ENCODE measurements around the gene STXBP5. TPM values are rescaled to one million over a fixed set of nuclear protein-coding genes. Genes with fewer than 3 reads are reported as not detected.

STXBP5 gene
- total RNA-seq, 2 donors from 2014 or later, result 22.2 to 27.3 TPM

DNA sequence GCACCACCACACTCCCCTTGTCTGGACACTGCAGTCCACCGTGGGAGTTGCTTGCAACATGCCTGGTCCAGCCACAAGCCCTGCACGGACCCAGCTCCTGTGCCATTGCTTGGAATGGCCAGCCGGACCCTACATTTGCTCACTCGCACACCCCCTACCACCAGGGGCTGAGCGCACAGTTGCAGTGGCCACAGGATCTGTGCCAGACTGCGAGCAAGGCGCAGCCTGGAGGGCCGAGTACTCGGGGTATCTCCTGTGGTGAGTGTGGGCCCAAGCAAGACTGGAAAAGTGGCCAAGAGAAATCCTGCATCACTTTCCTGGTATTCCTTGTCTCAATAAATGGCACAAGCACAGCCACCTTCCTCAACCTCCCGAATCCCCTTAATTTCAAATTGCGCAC, 218.9 kb downstream of the STXBP5 start:
- H3K36me3 ChIP-seq, result no peaks in the 10 kb centered on the region
- no peaks in the 10 kb centered on the region for H3K27me3 ChIP-seq (replicated peaks; ENCODE audit: insufficient read depth)
- H3K9me3 ChIP-seq, result no peaks in the 10 kb centered on the region
- no peak overlapping the region for H3K27ac ChIP-seq
- TF ChIP-seq, protein P1, sequence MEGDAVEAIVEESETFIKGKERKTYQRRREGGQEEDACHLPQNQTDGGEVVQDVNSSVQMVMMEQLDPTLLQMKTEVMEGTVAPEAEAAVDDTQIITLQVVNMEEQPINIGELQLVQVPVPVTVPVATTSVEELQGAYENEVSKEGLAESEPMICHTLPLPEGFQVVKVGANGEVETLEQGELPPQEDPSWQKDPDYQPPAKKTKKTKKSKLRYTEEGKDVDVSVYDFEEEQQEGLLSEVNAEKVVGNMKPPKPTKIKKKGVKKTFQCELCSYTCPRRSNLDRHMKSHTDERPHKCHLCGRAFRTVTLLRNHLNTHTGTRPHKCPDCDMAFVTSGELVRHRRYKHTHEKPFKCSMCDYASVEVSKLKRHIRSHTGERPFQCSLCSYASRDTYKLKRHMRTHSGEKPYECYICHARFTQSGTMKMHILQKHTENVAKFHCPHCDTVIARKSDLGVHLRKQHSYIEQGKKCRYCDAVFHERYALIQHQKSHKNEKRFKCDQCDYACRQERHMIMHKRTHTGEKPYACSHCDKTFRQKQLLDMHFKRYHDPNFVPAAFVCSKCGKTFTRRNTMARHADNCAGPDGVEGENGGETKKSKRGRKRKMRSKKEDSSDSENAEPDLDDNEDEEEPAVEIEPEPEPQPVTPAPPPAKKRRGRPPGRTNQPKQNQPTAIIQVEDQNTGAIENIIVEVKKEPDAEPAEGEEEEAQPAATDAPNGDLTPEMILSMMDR (IDR thresholded peaks at IDR 0.05), result no peak
- no peaks in the 10 kb centered on the region for H3K4me1 ChIP-seq (ENCODE audit: control insufficient read depth in 1 of 2, low read depth in 2 of 2)
- DNase-seq (ENCODE audit: low spot score) (no peak), ATAC-seq (ENCODE audit: insufficient number of reproducible peaks, low FRiP score, low read depth) (no peak)
- H3K4me3 ChIP-seq, result no peak overlapping the region

DNA sequence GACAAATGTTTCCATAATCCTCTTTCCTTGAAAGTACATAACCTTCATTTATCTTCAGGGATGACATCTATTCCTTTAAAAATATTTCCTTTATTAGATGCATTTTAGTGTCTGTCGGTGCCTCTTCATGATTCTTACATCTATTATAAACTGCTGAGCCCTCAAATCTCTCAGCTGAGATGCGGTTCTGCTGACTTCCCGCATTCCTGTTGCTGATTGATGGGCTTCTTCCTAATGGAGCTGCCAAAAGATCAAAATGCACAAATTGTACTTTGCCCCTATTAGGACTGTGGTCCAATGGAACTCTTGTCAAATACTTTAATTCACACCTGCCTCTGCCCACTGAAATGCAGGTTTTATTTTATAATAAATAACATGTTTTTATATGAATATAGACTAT, 225.6 kb downstream of the STXBP5 start:
- ATAC-seq (ENCODE audit: insufficient number of reproducible peaks, low FRiP score, low read depth) (no peak), DNase-seq (ENCODE audit: low spot score) (no peak)
- TF ChIP-seq, protein P1 (IDR thresholded peaks at IDR 0.05), result no peak

DNA sequence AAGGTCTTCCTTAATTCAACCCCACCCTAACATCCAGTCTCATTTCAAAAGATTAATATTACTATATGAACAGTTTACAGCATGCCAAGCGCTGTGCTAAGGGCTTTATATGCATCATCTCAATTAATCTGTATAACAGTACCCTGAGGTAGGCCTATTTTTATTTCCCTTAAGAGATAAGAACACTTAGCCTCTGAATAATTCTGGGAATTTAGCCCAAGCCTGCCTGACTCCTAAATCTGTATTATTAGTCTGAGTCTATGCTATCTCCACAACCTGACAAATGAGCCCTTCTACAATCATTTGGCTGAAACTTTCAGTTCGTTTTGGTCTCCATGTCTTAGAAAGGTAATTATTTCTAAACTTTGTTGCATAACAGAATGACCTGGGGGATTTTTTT, 226.6 kb downstream of the STXBP5 start:
- TF ChIP-seq, protein P1 (IDR thresholded peaks at IDR 0.05), result no peak
- Histone ChIP-seq H3K27ac (no peak overlapping the region), H3K27me3 (replicated peaks; ENCODE audit: insufficient read depth) (no peaks in the 10 kb centered on the region), H3K4me3 (no peak overlapping the region), H3K9me3 (no peaks in the 10 kb centered on the region), H3K4me1 (ENCODE audit: control insufficient read depth in 1 of 2, low read depth in 2 of 2) (no peaks in the 10 kb centered on the region), H3K36me3 (no peaks in the 10 kb centered on the region)
- DNase-seq (ENCODE audit: low spot score) (no peak), ATAC-seq (ENCODE audit: insufficient number of reproducible peaks, low FRiP score, low read depth) (no peak)

More for the DNA sequence above, 225.6 kb downstream of the STXBP5 start:
- Histone ChIP-seq H3K4me3 (no peak overlapping the region), H3K27me3 (replicated peaks; ENCODE audit: insufficient read depth) (no peaks in the 10 kb centered on the region), H3K4me1 (ENCODE audit: control insufficient read depth in 1 of 2, low read depth in 2 of 2) (no peaks in the 10 kb centered on the region), H3K27ac (no peak overlapping the region), H3K36me3 (no peaks in the 10 kb centered on the region), H3K9me3 (no peaks in the 10 kb centered on the region)

DNA sequence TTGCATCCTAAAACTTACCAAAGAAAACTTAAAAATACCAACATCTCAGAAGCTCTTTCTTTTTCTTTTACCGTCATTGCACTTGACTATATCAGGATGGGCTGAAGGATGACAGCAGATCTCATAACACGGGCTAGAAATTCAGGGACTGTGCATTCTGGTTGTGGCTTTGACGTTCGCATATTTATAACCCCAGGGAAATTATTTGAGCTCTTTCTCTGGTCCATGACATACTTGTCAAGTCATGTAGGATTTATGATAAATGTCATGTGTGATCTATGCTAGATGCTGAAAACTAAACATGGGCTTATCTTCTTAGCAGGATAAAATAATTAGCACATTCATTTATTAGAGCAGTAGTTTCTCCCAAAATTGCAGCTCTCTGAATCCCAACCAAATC, 229.9 kb downstream of the STXBP5 start:
- H3K4me1 ChIP-seq (ENCODE audit: control insufficient read depth in 1 of 2, low read depth in 2 of 2), result no peaks in the 10 kb centered on the region
- H3K9me3 ChIP-seq, result no peaks in the 10 kb centered on the region
- ATAC-seq (ENCODE audit: insufficient number of reproducible peaks, low FRiP score, low read depth), result no peak
- no peaks in the 10 kb centered on the region for H3K27me3 ChIP-seq (replicated peaks; ENCODE audit: insufficient read depth)
- TF ChIP-seq, protein P1 (IDR thresholded peaks at IDR 0.05), result no peak
- DNase-seq (ENCODE audit: low spot score), result no peak
- no peak overlapping the region for H3K27ac ChIP-seq
- H3K4me3 ChIP-seq, result no peak overlapping the region
- no peaks in the 10 kb centered on the region for H3K36me3 ChIP-seq

DNA sequence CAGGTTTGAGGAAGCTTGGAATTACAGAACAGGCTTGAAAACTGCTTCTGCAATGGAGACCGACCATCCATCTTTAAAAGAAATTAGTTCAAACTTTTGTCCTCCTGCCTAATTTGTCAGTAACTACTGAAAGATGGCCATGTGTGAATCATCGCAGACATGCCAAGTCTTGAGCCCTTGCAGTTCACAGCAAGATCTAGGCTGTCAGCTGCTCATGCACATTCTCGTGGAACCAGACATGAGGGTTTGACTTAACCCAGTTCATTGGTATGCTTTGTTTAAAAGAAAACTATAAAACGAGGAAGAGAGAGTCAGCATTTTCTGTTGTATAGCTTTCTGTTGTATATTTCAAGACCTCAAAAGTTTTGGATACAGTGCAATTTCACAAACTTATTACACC, 230.3 kb downstream of the STXBP5 start:
- DNase-seq (ENCODE audit: low spot score), result no peak
- no peaks in the 10 kb centered on the region for H3K9me3 ChIP-seq
- TF ChIP-seq, protein P1 (IDR thresholded peaks at IDR 0.05), result no peak

More for the DNA sequence above, 230.3 kb downstream of the STXBP5 start:
- H3K4me3 ChIP-seq, result no peak overlapping the region
- no peaks in the 10 kb centered on the region for H3K36me3 ChIP-seq
- H3K4me1 ChIP-seq (ENCODE audit: control insufficient read depth in 1 of 2, low read depth in 2 of 2), result no peaks in the 10 kb centered on the region
- ATAC-seq (ENCODE audit: insufficient number of reproducible peaks, low FRiP score, low read depth), result no peak
- H3K27ac ChIP-seq, result no peak overlapping the region
- no peaks in the 10 kb centered on the region for H3K27me3 ChIP-seq (replicated peaks; ENCODE audit: insufficient read depth)
